ENCODE measurements around the gene ZNF74. TPM values are rescaled to one million over a fixed set of nuclear protein-coding genes. Genes with fewer than 3 reads are reported as not detected.
A peak's percentile ranks its signal among the peaks of the same experiment; 100 is the strongest.

ZNF74 gene
- polyA plus RNA-seq, 1 donor from 2014 or later = 75.6 TPM

GRCh38 chr22:20392983-20393704, 807 bp upstream of the ZNF74 start:
- H3K27ac ChIP-seq (ENCODE audit: low read length) = peak overlapping the region; percentile 92
- no peaks in the 10 kb centered on the region for H3K27me3 ChIP-seq (ENCODE audit: insufficient read depth, low read depth, low read length)
- H3K4me2 ChIP-seq (ENCODE audit: low read length) = no peak overlapping the region
- no peaks in the 10 kb centered on the region for H3K9me3 ChIP-seq (ENCODE audit: low read length)
- TF ChIP-seq EZH2 (IDR thresholded peaks at IDR 0.05; ENCODE audit: borderline replicate concordance, insufficient read depth, low read length, poor library complexity, severe bottlenecking) (no peak), CTCF (IDR thresholded peaks at IDR 0.05; ENCODE audit: poor library complexity, severe bottlenecking) (no peak), REST (IDR thresholded peaks at IDR 0.05; ENCODE audit: borderline replicate concordance) (no peak), MXI1 (conservative IDR thresholded peaks at IDR 0.05; ENCODE audit: poor library complexity, severe bottlenecking) (no peak)
- peak overlapping the region; percentile 93 for H2AFZ ChIP-seq (ENCODE audit: low read depth, low read length)
- peaks cover 22% of the 10 kb centered on the region for H3K79me2 ChIP-seq (replicated peaks; ENCODE audit: insufficient read depth, low read length)
- H3F3A ChIP-seq (ENCODE audit: insufficient read depth, low read length, poor library complexity, severe bottlenecking) = peaks cover 3% of the 10 kb centered on the region
- no peaks in the 10 kb centered on the region for H3K36me3 ChIP-seq (ENCODE audit: insufficient read depth, low read length)
- H4K20me1 ChIP-seq (ENCODE audit: insufficient read depth) = no peaks in the 10 kb centered on the region
- peak overlapping the region; percentile 99 for H3K9ac ChIP-seq (ENCODE audit: low read length)
- peak overlapping the region; percentile 100 for H3K4me3 ChIP-seq (ENCODE audit: low read length)
- H3K9me2 ChIP-seq (ENCODE audit: insufficient read depth, low read length) = no peaks in the 10 kb centered on the region

GRCh38 chr22:20395181-20395906, 1.4 kb downstream of the ZNF74 start:
- Histone ChIP-seq H3K79me2 (replicated peaks; ENCODE audit: insufficient read depth, low read length) (peaks cover 44% of the 10 kb centered on the region), H4K20me1 (ENCODE audit: insufficient read depth) (peaks cover 3% of the 10 kb centered on the region), H3K9ac (ENCODE audit: low read length) (peak overlapping the region; percentile 99), H3K9me3 (ENCODE audit: low read length) (no peaks in the 10 kb centered on the region), H3K9me2 (ENCODE audit: insufficient read depth, low read length) (no peaks in the 10 kb centered on the region), H3K36me3 (ENCODE audit: insufficient read depth, low read length) (no peaks in the 10 kb centered on the region), H3K27me3 (ENCODE audit: insufficient read depth, low read depth, low read length) (no peaks in the 10 kb centered on the region), H3K27ac (ENCODE audit: low read length) (no peak overlapping the region), H3F3A (ENCODE audit: insufficient read depth, low read length, poor library complexity, severe bottlenecking) (peaks cover 3% of the 10 kb centered on the region), H3K4me3 (ENCODE audit: low read length) (peak overlapping the region; percentile 100), H2AFZ (ENCODE audit: low read depth, low read length) (no peak overlapping the region), H3K4me2 (ENCODE audit: low read length) (peak overlapping the region; percentile 63)
- TF ChIP-seq POLR2AphosphoS5 (IDR thresholded peaks at IDR 0.05) = no peak
- TF ChIP-seq EP300 (conservative IDR thresholded peaks at IDR 0.05; ENCODE audit: poor library complexity, severe bottlenecking) = no peak
- no peak for TF ChIP-seq REST (IDR thresholded peaks at IDR 0.05; ENCODE audit: borderline replicate concordance)
- TF ChIP-seq TAF1 (IDR thresholded peaks at IDR 0.05; ENCODE audit: low read depth) = no peak
- TF ChIP-seq CTCF (IDR thresholded peaks at IDR 0.05; ENCODE audit: poor library complexity, severe bottlenecking) = no peak
- no peak for TF ChIP-seq SMC3 (conservative IDR thresholded peaks at IDR 0.05; ENCODE audit: poor library complexity)
- TF ChIP-seq EZH2 (IDR thresholded peaks at IDR 0.05; ENCODE audit: borderline replicate concordance, insufficient read depth, low read length, poor library complexity, severe bottlenecking) = no peak
- TF ChIP-seq MXI1 (conservative IDR thresholded peaks at IDR 0.05; ENCODE audit: poor library complexity, severe bottlenecking) = no peak
- no peak for TF ChIP-seq RAD21 (conservative IDR thresholded peaks at IDR 0.05)

Data from neural cell (in vitro differentiated cells).